Right lobe of liver (tissue), 4 donors: Measurements from ENCODE around the gene TSKU.

Experiments
- CTCF ChIP-seq, 4 donors: fragments of 200-600 bp in 3 of 4; fragments of 450-650 bp in 1 of 4; IDR thresholded peaks; one replicate each; pipeline versions ENCODE4 v1.5.1 to v1.8.0; 2016 to 2022; ENCODE audit warnings: antibody characterized with exemption in 4 of 4, mild to moderate bottlenecking in 2 of 4
- POLR2A ChIP-seq: fragments of 450-650 bp; IDR thresholded peaks from one replicate; pipeline ENCODE4 v1.6.1; 2017; ENCODE audit warnings: antibody characterized with exemption, mild to moderate bottlenecking
- donor health status: DM: no; HTN: no; CAD: no.
- donor health status: DM: no; HTN: no; CAD: no.
- donor health status: DM: no; HTN: yes; CAD: no.

DNA sequence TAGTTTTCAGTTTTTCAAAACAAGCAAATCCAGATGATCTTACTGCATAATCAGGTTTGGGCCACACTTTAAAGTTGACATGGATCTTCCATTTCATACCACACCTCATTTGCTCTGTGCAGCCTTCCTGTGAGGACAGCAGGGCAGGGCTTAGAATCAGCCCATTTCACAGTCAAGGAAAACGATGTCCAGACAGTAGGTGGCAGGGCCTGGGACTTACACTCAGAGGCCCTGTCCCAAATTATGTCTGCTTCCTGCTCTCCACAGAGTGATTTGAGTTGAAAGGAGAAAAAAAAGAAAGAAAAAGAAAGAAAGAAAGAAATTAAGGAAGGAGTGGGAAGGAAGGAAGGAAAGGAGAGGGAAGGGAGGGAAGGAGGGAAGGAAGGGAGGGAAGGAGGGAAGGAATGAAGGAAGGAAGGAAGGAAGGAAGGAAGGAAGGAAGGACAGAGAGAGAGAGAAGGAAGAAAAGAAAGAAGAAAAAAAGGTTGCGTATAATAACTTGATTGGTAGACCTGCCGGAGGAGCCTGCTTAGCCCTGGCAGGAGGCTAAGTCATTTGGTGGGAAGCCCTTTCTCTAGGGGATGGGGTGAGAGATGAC lies 23.6 kb downstream of the TSKU start:
- TF ChIP-seq CTCF (IDR thresholded peaks at IDR 0.05) = no peak
- no peak for TF ChIP-seq POLR2A
